ENCODE data around the gene PIP5K1C.

- TF ChIP-seq CTCF (IDR thresholded peaks at IDR 0.05; ENCODE audit: insufficient read depth, low read depth, low read length) (no peak), EZH2 (IDR thresholded peaks at IDR 0.05; ENCODE audit: insufficient read depth, low read length) (no peak)
These were observed 93.5 kb downstream of the PIP5K1C start, which contains the start of gene TBXA2R for GRCh38 chr19:3606690-3607289.

All from astrocyte (in vitro differentiated cells and primary cell).